ENCODE data around the gene CEP162. TPM values are rescaled to one million over a fixed set of nuclear protein-coding genes. Genes with fewer than 3 reads are reported as not detected.

CEP162 gene
- total and polyA plus RNA-seq, 2 donors from 2014 or later: 4.6 to 14.6 TPM

- TF ChIP-seq CTCF (IDR thresholded peaks at IDR 0.05; ENCODE audit: borderline replicate concordance, extremely low read depth, insufficient read depth): no peak
- H3K9ac ChIP-seq (ENCODE audit: low read length in 3 of 3): no peak overlapping the region
- no peak for DNase-seq
- H3K4me1 ChIP-seq (ENCODE audit: control insufficient read depth in 2 of 3, insufficient read depth in 2 of 3, low read depth in 1 of 3, low read length in 3 of 3): no peaks in the 10 kb centered on the region
- no peak overlapping the region for H3K4me3 ChIP-seq (ENCODE audit: low read length in 3 of 3)
- no peaks in the 10 kb centered on the region for H3K36me3 ChIP-seq (ENCODE audit: control insufficient read depth in 2 of 3, insufficient read depth in 3 of 3, low read length in 3 of 3)
- FAIRE-seq: no peak
- H3K27ac ChIP-seq (ENCODE audit: low read depth in 2 of 2, low read length in 2 of 2): no peak overlapping the region
- H3K27me3 ChIP-seq (ENCODE audit: control insufficient read depth, insufficient read depth, low read length): no peaks in the 10 kb centered on the region
- no peaks in the 10 kb centered on the region for H3K9me3 ChIP-seq (ENCODE audit: control insufficient read depth in 2 of 3, insufficient read depth in 1 of 3, low read length in 3 of 3)
- intact Hi-C loops (cut with DNase I): no loop called here
Observed at GRCh38 chr6:84260926-84261325, 33.5 kb upstream of the CEP162 start.

GRCh38 chr6:84260196-84260595 lies 32.8 kb upstream of the CEP162 start:
- no peaks in the 10 kb centered on the region for H3K27me3 ChIP-seq (ENCODE audit: control insufficient read depth, insufficient read depth, low read length)
- H3K4me3 ChIP-seq (ENCODE audit: low read length in 3 of 3): no peak overlapping the region
- H3K4me1 ChIP-seq (ENCODE audit: control insufficient read depth in 2 of 3, insufficient read depth in 2 of 3, low read depth in 1 of 3, low read length in 3 of 3): no peaks in the 10 kb centered on the region
- H3K9me3 ChIP-seq (ENCODE audit: control insufficient read depth in 2 of 3, insufficient read depth in 1 of 3, low read length in 3 of 3): no peaks in the 10 kb centered on the region
- intact Hi-C loops (cut with DNase I): no loop called here
- no peak for DNase-seq
- no peak overlapping the region for H3K9ac ChIP-seq (ENCODE audit: low read length in 3 of 3)
- TF ChIP-seq CTCF (IDR thresholded peaks at IDR 0.05; ENCODE audit: borderline replicate concordance, extremely low read depth, insufficient read depth): no peak
- FAIRE-seq: no peak
- H3K36me3 ChIP-seq (ENCODE audit: control insufficient read depth in 2 of 3, insufficient read depth in 3 of 3, low read length in 3 of 3): no peaks in the 10 kb centered on the region
- no peak overlapping the region for H3K27ac ChIP-seq (ENCODE audit: low read depth in 2 of 2, low read length in 2 of 2)

GRCh38 chr6:84258866-84259265 lies 31.4 kb upstream of the CEP162 start:
- no peak overlapping the region for H3K9ac ChIP-seq (ENCODE audit: low read length in 3 of 3)
- no peaks in the 10 kb centered on the region for H3K9me3 ChIP-seq (ENCODE audit: control insufficient read depth in 2 of 3, insufficient read depth in 1 of 3, low read length in 3 of 3)
- no peaks in the 10 kb centered on the region for H3K4me1 ChIP-seq (ENCODE audit: control insufficient read depth in 2 of 3, insufficient read depth in 2 of 3, low read depth in 1 of 3, low read length in 3 of 3)
- H3K36me3 ChIP-seq (ENCODE audit: control insufficient read depth in 2 of 3, insufficient read depth in 3 of 3, low read length in 3 of 3): no peaks in the 10 kb centered on the region
- TF ChIP-seq CTCF (IDR thresholded peaks at IDR 0.05; ENCODE audit: borderline replicate concordance, extremely low read depth, insufficient read depth): no peak
- no peak overlapping the region for H3K27ac ChIP-seq (ENCODE audit: low read depth in 2 of 2, low read length in 2 of 2)
- no peak overlapping the region for H3K4me3 ChIP-seq (ENCODE audit: low read length in 3 of 3)
- intact Hi-C loops (cut with DNase I): no loop called here
- H3K27me3 ChIP-seq (ENCODE audit: control insufficient read depth, insufficient read depth, low read length): no peaks in the 10 kb centered on the region
- FAIRE-seq: no peak
- DNase-seq: no peak

- DNase-seq (no peak), FAIRE-seq (no peak)
- H3K4me1 ChIP-seq (ENCODE audit: control insufficient read depth in 2 of 3, insufficient read depth in 2 of 3, low read depth in 1 of 3, low read length in 3 of 3): no peaks in the 10 kb centered on the region
- no peak overlapping the region for H3K27ac ChIP-seq (ENCODE audit: low read depth in 2 of 2, low read length in 2 of 2)
- TF ChIP-seq CTCF (IDR thresholded peaks at IDR 0.05; ENCODE audit: borderline replicate concordance, extremely low read depth, insufficient read depth): no peak
- intact Hi-C loops (cut with DNase I): no loop called here
- H3K27me3 ChIP-seq (ENCODE audit: control insufficient read depth, insufficient read depth, low read length): no peaks in the 10 kb centered on the region
- H3K36me3 ChIP-seq (ENCODE audit: control insufficient read depth in 2 of 3, insufficient read depth in 3 of 3, low read length in 3 of 3): no peaks in the 10 kb centered on the region
- no peak overlapping the region for H3K9ac ChIP-seq (ENCODE audit: low read length in 3 of 3)
- H3K9me3 ChIP-seq (ENCODE audit: control insufficient read depth in 2 of 3, insufficient read depth in 1 of 3, low read length in 3 of 3): no peaks in the 10 kb centered on the region
- H3K4me3 ChIP-seq (ENCODE audit: low read length in 3 of 3): no peak overlapping the region
Observed at GRCh38 chr6:84258268-84258667, 30.8 kb upstream of the CEP162 start.
